Upper lobe of left lung (tissue), 6 donors: ENCODE results near the gene LYRM1. TPM values are rescaled to one million over a fixed set of nuclear protein-coding genes. Genes with fewer than 3 reads are reported as not detected.
"Not testable (repeated sequence)": the region's sequence is repeated elsewhere in the genome, so short reads cannot be mapped to it uniquely, and the experiment has no call there.

Source experiments
- ATAC-seq, 2 donors: fragments of 200-7000 bp; cut with Tn5 transposase; one replicate each; pipeline ENCODE4 v1.9.1; 2022; ENCODE audit warnings: mild to moderate bottlenecking in 2 of 2, moderate library complexity in 2 of 2; ENCODE audit not compliant: low FRiP score in 2 of 2
- DNase-seq, 2 donors: peaks; one replicate each; pipeline ENCODE4 v3.0.0-alpha.2; 2019 to 2020
- H3K27ac ChIP-seq, 4 donors: fragments of 200-600 bp; sonication (generic); one replicate each; pipeline ENCODE4 v1.5.1; 2016 to 2019
- H3K27me3 ChIP-seq, 4 donors: fragments of 200-600 bp; sonication (generic); one replicate each; pipeline ENCODE4 v1.5.1; 2017 to 2019
- H3K36me3 ChIP-seq, 4 donors: fragments of 200-600 bp; sonication (generic); one replicate each; pipeline ENCODE4 v1.5.1; 2016 to 2019
- H3K4me1 ChIP-seq, 4 donors: fragments of 200-600 bp; sonication (generic); one replicate each; pipeline ENCODE4 v1.5.1; 2018 to 2019
- H3K4me3 ChIP-seq, 4 donors: fragments of 200-600 bp; sonication (generic); one replicate each; pipeline ENCODE4 v1.5.1; 2017 to 2019; ENCODE audit warnings: mild to moderate bottlenecking in 2 of 4, moderate library complexity in 1 of 4
- H3K9me3 ChIP-seq, 4 donors: fragments of 200-600 bp; sonication (generic); one replicate each; pipeline ENCODE4 v1.5.1; 2018 to 2019
- CTCF ChIP-seq, 6 experiments: fragments of 450-650 bp in 4 of 6; fragments of 200-600 bp in 2 of 6; sonication (generic) in 2 of 6; IDR thresholded peaks; one replicate each; pipeline ENCODE4 v1.5.1; 2016 to 2019; ENCODE audit warnings: antibody characterized with exemption in 6 of 6
- EP300 ChIP-seq, 4 donors: sonication (generic); formaldehyde crosslinking; IDR thresholded peaks; one replicate each; pipeline ENCODE4 v1.5.1; 2017; ENCODE audit warnings: antibody characterized with exemption in 4 of 4, control low read depth in 2 of 4
- POLR2A ChIP-seq, 4 donors: fragments of 450-650 bp; IDR thresholded peaks; one replicate each; pipeline ENCODE4 v1.5.1; 2016 to 2017; ENCODE audit warnings: antibody characterized with exemption in 4 of 4, mild to moderate bottlenecking in 2 of 4
- POLR2AphosphoS5 ChIP-seq, 2 donors: sonication (generic); formaldehyde crosslinking; IDR thresholded peaks; one replicate each; pipeline ENCODE4 v1.5.1; 2017; ENCODE audit warnings: antibody characterized with exemption in 2 of 2
- WGBS, 2 donors: methylation state at CpG; one replicate each; pipeline ENCODE4 v1.1.5; 2017 to 2018; 5-methylcytosine and 5-hydroxymethylcytosine counted together
- total RNA-seq, 6 donors: library from RNA; depleted of rRNA in 4 of 6; stranded (reverse); fragments of >200 nt in 4 of 6; gene quantifications; one replicate each; pipeline versions ENCODE4 v1.1.0 to v1.2.1, GENCODE V29; 2016 to 2021
- donor health status: DM: no; HTN: no; CAD: no; lungs with moderate emphysema.
- donor health status: DM: no; HTN: yes; CAD: no; lungs with severe emphysema.

LYRM1 gene
- total RNA-seq, 6 donors from 2014 or later = 6.8 to 34.4 (median 22.3) TPM

GRCh38 chr16:20860361-20860760 lies 40.2 kb upstream of the LYRM1 start:
- Histone ChIP-seq H3K4me3 (no peak overlapping the region), H3K27ac (peak overlapping the region in 2 of 4 donors; percentile 2 to 57), H3K27me3 (no peaks in the 10 kb centered on the region), H3K9me3 (no peaks in the 10 kb centered on the region), H3K4me1 (peaks cover 9 to 28% (median 17%) of the 10 kb centered on the region in 4 donors), H3K36me3 (peaks cover 0 to 37% (median 22%) of the 10 kb centered on the region in 4 donors)
- TF ChIP-seq EP300 (IDR thresholded peaks at IDR 0.05) = no peak
- TF ChIP-seq POLR2AphosphoS5 (IDR thresholded peaks at IDR 0.05) = no peak
- TF ChIP-seq POLR2A (IDR thresholded peaks at IDR 0.05) = no peak
- no peak for TF ChIP-seq CTCF (IDR thresholded peaks at IDR 0.05)
- ATAC-seq (no peak), DNase-seq (no peak)
- 61 to 64% methylated on average over 4 of the region's 4 CpGs for WGBS, 2 donors

- H3K4me3 ChIP-seq, DNase-seq, ATAC-seq, H3K27me3 ChIP-seq, H3K9me3 ChIP-seq, H3K27ac ChIP-seq: not testable (repeated sequence)
- 75 to 77% methylated on average over 4 of the region's 4 CpGs for WGBS, 2 donors
- Histone ChIP-seq H3K4me1 (peaks cover 15 to 29% (median 20%) of the 10 kb centered on the region in 4 donors), H3K36me3 (peaks cover 0 to 34% (median 21%) of the 10 kb centered on the region in 4 donors)
These were observed 39.6 kb upstream of the LYRM1 start for GRCh38 chr16:20860995-20861394.

GRCh38 chr16:20862162-20862960 lies 38.2 kb upstream of the LYRM1 start:
- no peak for TF ChIP-seq POLR2AphosphoS5 (IDR thresholded peaks at IDR 0.05)
- no peak for ATAC-seq
- DNase-seq = peak in 1 of 2 donors; percentile 47
- no peaks in the 10 kb centered on the region for H3K27me3 ChIP-seq
- H3K27ac ChIP-seq = no peak overlapping the region
- WGBS, 2 donors = 95% methylated on average over 18 to 21 of the region's 21 CpGs
- H3K4me1 ChIP-seq = peaks cover 21 to 29% (median 25%) of the 10 kb centered on the region in 4 donors
- no peaks in the 10 kb centered on the region for H3K9me3 ChIP-seq
- peaks cover 0 to 29% (median 21%) of the 10 kb centered on the region in 4 donors for H3K36me3 ChIP-seq
- no peak overlapping the region for H3K4me3 ChIP-seq

- not testable (repeated sequence) for H3K27ac ChIP-seq, ATAC-seq, DNase-seq, H3K27me3 ChIP-seq, H3K9me3 ChIP-seq, H3K4me3 ChIP-seq
- peaks cover 24 to 43% (median 34%) of the 10 kb centered on the region in 4 donors for H3K4me1 ChIP-seq
- WGBS, 2 donors = 85% methylated on average over 6 of the region's 6 CpGs
- H3K36me3 ChIP-seq = peaks cover 0 to 29% (median 21%) of the 10 kb centered on the region in 4 donors
These were observed 36.2 kb upstream of the LYRM1 start for GRCh38 chr16:20864376-20864775.

- ATAC-seq (no peak), DNase-seq (no peak)
- Histone ChIP-seq H3K9me3 (no peaks in the 10 kb centered on the region), H3K27me3 (no peaks in the 10 kb centered on the region), H3K27ac (peak overlapping the region in 2 of 4 donors; percentile 51 to 65), H3K4me1 (peaks cover 31 to 47% (median 42%) of the 10 kb centered on the region in 4 donors), H3K4me3 (no peak overlapping the region), H3K36me3 (peaks cover 0 to 19% (median 14%) of the 10 kb centered on the region in 4 donors)
- WGBS, 2 donors = 66% methylated on average over 6 of the region's 6 CpGs
- no peak for TF ChIP-seq CTCF (IDR thresholded peaks at IDR 0.05)
- TF ChIP-seq POLR2A (IDR thresholded peaks at IDR 0.05) = no peak
- no peak for TF ChIP-seq POLR2AphosphoS5 (IDR thresholded peaks at IDR 0.05)
- TF ChIP-seq EP300 (IDR thresholded peaks at IDR 0.05) = no peak
These were observed 35.0 kb upstream of the LYRM1 start for GRCh38 chr16:20865420-20866131.

GRCh38 chr16:20866145-20866772 lies 34.3 kb upstream of the LYRM1 start:
- no peak for DNase-seq
- H3K36me3 ChIP-seq = peaks cover 0 to 13% (median 10%) of the 10 kb centered on the region in 4 donors
- TF ChIP-seq POLR2AphosphoS5 (IDR thresholded peaks at IDR 0.05) = no peak
- no peak for TF ChIP-seq CTCF (IDR thresholded peaks at IDR 0.05)
- TF ChIP-seq EP300 (IDR thresholded peaks at IDR 0.05) = no peak
- no peak for TF ChIP-seq POLR2A (IDR thresholded peaks at IDR 0.05)
- peak in 1 of 2 donors; percentile 39 for ATAC-seq
- peak overlapping the region; percentile 8 to 65 (median 32) for H3K27ac ChIP-seq
- 63 to 72% methylated on average over 6 of the region's 6 CpGs for WGBS, 2 donors
- peaks cover 33 to 48% (median 44%) of the 10 kb centered on the region in 4 donors for H3K4me1 ChIP-seq
- H3K9me3 ChIP-seq = no peaks in the 10 kb centered on the region
- H3K27me3 ChIP-seq = no peaks in the 10 kb centered on the region
- H3K4me3 ChIP-seq = no peak overlapping the region
